ENCODE measurements around the gene IL37.

DNA sequence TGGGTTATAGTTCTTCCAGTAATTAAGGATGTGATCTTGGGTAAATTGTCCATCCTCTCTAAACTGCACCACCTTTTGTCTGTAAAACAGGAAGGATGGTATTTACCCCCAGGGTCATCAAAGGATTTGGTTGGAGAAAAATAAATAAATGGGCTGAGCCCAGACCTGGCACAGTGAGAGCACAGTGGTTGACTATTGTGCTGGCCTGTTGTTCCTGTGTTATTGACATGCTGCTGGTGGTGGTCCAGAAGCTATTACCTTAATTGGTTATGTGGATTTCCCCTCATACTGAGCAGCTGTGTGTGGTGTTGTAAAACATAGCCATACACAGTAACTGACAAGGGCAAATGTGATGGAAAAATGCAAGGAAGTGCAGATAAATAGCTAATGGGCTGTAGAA, 746 bp upstream of the IL37 start:
- TF ChIP-seq SP1 (IDR thresholded peaks at IDR 0.05) = no peak
- TF ChIP-seq LEF1 (IDR thresholded peaks at IDR 0.05; ENCODE audit: borderline replicate concordance) = no peak
- TF ChIP-seq FOXM1 (IDR thresholded peaks at IDR 0.05; ENCODE audit: borderline replicate concordance) = no peak
- TF ChIP-seq, protein P1, sequence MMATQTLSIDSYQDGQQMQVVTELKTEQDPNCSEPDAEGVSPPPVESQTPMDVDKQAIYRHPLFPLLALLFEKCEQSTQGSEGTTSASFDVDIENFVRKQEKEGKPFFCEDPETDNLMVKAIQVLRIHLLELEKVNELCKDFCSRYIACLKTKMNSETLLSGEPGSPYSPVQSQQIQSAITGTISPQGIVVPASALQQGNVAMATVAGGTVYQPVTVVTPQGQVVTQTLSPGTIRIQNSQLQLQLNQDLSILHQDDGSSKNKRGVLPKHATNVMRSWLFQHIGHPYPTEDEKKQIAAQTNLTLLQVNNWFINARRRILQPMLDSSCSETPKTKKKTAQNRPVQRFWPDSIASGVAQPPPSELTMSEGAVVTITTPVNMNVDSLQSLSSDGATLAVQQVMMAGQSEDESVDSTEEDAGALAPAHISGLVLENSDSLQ (IDR thresholded peaks at IDR 0.05) = no peak

Measured in HEK293T (cell line).